ENCODE data around the gene PDE4B. TPM values are rescaled to one million over a fixed set of nuclear protein-coding genes. Genes with fewer than 3 reads are reported as not detected.
"Not testable (repeated sequence)": the region's sequence is repeated elsewhere in the genome, so short reads cannot be mapped to it uniquely, and the experiment has no call there.

Gene PDE4B
- total RNA-seq, 1 donor from 2014 or later, result 1.6 TPM

DNA sequence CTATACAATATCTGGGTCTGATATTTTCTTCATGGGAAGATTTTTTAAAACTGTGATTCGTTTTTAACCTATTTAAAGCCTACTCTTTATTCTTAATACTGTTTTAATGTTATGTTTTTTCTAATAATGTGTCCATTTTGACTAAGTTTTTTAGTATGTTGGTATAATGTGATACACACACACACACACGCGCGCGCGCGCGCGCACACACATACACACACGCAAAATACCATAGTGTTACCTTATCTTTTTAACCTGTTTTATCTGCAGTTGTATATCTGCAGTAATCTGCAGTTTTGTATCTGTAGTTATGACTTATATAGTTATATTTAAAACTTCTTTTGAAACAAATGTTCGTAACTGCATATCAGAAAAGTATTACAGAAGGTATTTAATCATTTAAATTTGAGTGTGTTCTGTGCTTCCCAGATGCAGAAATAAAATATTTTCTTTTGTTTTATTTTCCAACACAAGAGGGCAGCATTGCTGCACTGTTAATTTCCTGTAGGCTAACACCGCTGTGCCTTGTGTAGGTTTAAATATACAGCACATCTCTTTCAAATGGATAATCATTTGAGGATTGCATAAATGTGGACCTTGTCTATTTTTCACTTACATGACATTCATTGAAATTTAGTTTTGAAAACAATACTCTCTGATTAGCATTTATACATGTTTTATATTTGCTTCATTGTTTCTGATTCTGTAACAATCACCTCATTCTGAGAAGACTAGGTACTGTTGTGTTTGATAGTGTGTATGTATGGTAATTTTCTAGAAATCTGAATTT, 166.1 kb downstream of the PDE4B start:
- ATAC-seq, result peak; percentile 58

DNA sequence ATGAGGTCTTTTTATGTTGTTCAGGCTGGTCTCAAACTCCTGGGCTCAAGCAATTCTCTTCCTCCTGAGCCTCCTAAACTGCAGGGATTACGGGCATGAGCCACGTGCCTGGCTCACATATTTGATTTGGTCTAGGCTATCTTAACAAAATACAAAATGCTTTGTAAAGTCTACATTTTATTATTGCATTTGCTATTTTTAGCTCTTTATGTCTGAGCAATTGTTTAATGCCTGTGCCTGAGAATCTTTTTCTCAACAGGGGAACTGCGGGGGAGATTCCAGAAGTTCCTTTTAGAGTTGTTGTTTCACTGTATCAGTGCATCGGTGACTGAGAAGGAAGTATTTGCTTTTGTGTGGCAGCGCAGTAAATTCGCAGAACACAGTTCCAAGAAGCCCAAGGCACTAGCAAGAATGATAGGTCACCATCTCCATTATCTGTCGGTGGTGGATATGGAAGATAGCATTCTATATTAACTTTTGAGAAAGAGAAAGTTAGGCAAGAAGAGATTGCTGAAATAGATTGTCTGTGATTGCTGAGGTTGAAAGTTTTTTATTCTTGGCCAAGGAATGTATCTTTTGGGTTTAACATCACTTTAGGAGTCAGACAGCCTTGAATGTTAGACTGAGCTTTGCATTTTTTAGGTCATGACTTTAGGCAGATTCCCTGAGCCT, 167.3 kb downstream of the PDE4B start:
- ATAC-seq, result no peak

DNA sequence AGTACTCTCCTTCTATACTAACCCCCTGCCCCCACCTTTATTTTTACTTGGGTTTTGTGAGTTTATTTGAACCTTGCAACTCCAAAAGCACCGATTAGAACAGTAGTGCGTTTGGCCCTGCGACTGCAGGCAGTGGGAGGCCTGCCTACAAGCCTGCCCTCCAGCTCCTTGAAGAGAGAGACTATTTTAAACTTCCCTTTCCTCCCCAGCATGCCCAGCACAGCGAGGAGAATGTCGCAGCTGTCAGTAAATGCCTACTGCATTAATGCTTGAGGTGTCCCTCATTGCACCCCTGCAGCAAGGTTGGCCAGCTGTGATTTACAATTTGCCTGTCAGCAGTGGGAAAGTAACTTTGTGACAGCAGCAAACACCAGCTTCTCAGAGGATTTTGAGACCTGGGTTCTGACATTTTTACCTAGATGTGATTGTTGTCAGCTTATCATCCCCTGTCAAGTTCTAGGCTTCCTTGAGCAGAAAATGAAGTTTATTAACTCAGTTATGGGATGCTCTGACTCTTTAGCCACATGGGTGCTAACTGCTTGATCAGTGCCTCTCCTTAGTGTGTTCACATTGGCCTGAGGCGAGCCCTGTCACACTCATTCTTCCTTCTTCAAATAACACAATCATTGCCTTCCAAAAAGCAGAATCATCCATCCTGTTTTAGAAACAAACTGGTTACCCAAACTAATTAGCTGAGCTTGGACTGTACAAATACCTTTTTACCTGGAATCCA, 170.6 kb downstream of the PDE4B start:
- no peak for ATAC-seq

DNA sequence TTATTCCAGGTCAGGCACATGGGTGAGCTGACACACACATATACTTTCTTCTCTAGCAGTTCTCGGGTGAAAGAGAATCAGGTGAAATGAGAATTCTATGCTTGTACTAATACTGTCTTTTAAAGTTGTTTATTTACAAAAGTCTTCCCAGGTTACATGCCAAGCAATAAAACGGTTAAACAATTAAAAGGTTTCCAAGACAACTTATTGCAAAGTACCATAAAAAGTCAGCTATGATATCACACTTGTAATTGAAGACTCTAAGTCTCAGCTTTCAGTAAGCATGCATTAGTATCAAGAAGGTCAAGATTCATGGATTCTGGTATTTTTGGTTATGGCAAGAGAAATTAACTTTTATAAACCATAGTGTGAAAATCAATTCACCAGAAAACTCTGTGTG, 171.4 kb downstream of the PDE4B start:
- ATAC-seq, result no peak

DNA sequence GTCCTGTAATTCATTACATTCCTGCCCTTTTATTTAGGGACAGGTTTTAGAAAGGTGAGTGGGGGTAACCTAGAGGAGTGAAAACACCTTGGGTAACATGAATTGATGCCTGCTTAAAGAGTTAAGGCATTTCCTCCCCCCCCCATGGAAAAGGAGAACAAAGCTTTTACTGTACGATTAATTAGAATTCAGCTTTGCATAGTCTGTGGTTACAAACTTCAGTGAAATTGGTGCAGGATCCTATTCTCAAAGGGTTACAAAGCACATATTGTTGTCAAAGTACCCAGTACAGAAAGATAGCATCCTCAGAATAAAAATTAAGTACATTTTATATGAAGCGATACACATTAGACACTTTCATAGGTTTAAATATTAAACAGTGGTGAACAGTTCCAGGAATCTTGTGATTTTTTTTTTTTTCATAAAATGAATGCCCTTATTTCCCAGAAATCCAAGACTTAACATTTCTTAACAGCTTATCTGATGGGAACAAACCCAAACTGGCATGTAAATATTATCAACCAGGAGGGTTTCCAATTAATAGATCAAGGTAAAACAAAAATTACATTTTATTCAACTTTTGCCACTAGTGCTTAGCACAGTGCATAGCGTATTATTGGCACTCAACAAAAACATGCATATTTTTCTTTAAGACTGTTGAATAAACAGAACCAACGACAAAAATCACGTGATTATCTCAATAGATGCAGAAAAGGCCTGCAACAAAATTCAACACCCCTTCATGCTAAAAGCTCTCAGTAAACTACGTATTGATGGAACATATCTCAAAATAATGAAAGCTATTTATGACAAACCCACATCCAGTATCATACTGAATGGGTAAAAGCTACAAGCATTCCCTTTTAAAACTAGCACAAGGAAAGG, 172.7 kb downstream of the PDE4B start:
- ATAC-seq, result no peak

DNA sequence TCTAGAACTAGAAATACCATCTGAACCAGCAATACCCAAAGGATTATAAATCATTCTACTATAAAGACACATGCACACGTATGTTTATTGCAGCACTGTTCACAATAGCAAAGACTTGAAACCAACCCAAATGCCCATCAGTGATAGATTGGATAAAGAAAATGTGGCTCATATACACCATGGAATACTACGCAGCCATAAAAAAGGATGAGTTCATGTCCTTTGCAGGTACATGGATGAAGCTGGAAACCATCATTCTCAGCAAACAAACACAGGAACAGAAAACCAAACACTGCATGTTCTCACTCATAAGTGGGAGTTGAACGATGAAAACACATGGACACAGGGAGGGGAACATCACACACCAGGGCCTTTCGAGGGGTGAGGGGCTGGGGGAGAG, 174.8 kb downstream of the PDE4B start:
- ATAC-seq, result not testable (repeated sequence)

DNA sequence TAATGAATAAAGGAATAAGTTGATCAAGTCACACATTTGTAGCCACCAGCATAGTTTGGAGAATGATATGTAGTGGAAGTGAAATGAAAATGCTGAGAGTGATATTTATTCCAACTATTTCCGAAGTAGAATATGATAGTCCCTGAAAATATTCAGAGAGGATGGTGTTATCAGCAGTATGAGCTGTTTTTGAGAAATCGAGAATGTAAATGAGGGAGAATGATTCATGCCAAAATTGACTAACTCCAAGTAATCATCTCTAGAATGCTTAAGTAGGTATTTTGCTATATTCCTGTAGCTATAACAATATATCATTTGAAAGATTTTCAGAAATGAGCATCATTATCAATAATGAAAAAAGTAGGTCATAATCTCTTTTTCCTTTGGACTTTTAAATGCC, 178.9 kb downstream of the PDE4B start:
- no peak for ATAC-seq

DNA sequence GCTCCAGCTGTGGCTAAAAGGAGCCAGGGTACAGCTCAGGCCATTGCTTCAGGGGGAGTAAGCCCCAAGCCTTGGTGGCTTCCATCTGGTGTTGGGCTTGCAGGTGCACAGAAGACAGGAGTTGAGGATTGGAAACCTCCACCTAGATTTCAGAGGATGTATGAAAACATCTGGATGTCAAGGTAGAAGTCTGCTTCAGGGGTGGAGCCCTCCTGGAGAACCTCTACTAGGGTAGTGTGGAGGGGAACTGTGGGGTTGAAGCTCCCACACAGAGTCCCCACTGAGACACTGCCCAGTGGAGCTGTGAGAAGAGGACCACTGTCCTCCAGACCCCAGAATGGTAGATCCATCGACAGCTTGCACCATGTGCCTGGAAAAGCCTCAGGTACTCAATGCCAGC, 183.0 kb downstream of the PDE4B start:
- no peak for ATAC-seq

DNA sequence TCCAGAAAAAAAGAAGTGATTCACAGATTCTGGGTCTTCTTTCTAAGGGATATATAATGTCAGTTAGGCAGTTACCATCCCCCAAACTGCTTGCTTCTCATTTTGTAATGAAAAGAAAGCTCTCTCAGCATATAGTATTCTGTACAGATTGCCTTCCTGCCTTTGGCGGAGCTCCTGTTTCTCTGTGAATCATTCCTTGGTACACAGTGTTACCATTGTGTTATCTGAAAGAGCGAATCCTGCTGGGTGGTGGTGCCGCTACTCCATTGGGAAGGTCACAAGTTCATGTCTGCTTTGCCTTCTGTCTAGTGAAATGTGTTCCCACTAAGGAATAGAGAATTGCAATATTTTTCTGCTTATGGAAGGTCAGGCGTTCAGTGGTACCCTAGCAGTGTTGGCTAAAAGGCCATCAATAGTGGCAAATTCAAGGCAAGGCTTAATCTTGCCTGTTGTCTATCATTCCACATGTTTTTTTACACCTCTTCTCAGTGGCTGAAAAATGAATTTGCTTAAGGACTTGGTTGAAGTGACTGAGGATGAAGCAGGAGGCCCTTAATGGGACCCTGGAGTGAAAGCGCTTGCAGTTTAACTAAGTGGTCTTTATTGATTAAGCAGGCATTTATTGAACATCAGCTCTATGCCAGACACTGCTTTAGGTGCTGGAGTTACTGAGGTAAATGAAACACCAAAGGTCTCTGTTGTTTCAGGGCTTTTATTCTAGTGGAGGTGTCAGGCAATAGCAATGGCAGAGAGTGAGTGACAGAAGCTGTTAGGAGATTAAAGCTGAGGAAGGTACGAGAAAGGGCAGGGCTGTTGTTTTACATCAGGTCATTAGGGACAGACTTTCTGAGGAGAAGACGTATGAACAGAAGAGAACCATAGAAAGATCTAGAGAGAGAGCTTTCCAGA, 186.7 kb downstream of the PDE4B start:
- no peak for ATAC-seq

DNA sequence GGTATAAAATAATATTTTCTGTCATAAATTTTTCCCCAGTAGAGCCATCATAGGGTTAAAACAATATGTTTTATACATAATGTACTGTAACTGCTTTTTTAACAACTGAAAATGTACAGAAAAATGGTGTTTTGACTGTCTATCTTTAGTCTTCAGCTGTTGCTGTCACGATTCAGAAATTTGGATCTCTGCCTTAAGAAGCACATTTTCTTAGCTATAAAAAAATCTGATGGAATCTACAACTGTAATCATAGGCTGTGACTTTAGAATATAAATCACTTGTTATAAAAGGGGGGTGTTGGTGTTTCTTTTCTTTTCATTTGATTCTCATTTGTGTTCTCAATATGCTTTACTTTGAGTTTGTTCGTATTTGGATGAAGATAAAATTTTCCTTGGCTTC, 187.5 kb downstream of the PDE4B start:
- no peak for ATAC-seq

DNA sequence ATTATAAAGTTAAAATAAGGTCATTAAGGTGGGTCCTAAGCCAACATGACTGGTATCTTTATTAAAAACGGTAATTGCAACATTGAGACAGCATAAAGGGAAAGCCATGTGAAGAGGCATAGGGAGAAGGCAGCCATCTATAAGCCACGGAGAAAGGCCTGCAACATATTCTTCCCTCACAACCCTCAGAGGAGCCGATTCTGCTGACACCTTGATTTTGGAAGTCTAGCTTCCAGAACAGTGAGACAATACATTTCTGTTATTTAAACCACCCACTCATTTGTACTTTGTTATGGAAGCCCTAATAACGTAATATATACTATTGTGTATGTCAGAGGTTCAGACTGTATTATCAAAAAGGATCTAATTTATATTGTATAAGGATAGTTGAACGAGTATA, 190.8 kb downstream of the PDE4B start:
- ATAC-seq, result no peak

DNA sequence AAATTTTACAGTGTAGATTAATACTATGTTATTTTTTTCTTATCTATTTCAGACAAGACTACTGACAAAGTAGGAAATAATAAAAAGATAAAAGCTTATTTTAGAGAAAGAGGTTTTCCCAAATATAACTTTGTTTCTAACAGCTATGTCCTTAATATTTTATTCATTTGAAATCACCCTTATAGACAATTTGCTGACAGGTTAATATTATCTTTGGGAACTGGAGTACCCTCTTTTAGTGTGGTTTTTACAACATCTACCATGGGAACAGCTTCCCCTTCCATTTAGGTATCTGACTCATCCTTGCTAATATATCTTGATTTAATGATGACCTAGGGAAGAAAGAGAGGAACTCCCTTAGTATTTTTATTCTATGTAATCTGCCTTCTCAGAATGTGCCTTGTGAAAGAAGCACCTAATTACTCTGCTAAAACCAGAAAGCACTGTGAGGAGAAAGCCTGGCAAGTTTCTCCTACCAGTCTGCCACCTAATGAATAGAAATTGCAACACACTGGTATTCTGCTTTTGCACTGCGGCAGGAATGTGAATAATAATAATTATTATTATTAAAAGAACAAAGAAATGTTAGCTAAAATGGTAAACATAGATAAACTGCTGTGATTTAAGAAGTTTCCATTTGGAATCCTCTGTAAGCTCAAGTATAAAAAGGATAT, 192.8 kb downstream of the PDE4B start:
- no peak for ATAC-seq

DNA sequence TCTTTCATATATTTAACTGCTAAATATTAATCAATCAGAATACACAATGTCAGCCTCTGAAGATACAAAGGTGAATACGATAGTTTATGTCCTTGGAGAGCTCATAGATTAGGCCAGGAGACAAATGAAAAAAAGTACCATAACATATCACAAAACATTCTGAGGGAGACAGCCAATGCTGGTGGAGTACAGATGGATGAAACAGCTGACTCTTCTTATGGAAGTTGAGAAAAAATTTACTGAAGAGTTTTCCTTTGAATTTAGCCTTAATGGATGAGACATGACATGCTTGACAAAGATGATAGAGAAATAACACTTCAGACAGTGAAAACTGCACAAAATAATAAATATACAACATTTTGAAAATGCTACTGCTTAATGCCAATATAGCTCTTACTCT, 193.5 kb downstream of the PDE4B start:
- no peak for ATAC-seq

DNA sequence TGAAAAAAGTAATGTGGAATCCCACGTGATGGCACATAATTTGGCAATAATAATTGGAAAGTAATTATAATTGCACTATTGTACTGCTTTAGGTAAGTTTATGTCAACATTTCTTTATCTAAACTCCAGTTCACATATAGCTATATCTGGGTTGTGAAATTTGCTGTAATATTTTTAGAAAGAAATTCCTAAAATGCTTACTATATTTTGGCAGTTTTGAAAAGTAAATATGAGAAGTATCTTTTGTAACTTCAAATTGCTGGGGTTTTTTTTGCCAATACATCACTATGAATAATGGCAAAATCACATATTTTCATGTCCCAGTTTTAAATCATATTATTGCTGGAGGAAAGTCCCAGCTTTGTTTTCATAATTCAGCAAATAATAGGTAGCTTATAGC, 197.5 kb downstream of the PDE4B start:
- no peak for ATAC-seq

DNA sequence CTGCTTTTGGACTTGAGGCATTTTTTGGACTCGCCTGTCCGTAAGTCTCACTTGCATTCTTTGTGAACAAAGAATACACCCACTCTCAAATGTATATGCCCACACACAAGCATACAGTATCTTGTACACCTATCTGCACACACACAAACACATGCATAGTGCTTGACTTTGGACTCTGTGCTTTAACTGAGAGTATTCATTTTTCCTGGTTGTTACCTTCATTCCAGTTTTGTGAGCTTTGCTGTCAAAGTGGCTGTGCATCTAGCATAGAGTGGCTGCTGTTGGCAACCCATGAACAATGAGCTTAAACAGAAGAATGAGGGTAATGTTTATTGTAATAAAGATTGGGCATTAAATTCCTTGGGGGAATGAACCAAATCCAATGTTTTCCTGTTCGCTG, 199.0 kb downstream of the PDE4B start:
- ATAC-seq, result no peak

DNA sequence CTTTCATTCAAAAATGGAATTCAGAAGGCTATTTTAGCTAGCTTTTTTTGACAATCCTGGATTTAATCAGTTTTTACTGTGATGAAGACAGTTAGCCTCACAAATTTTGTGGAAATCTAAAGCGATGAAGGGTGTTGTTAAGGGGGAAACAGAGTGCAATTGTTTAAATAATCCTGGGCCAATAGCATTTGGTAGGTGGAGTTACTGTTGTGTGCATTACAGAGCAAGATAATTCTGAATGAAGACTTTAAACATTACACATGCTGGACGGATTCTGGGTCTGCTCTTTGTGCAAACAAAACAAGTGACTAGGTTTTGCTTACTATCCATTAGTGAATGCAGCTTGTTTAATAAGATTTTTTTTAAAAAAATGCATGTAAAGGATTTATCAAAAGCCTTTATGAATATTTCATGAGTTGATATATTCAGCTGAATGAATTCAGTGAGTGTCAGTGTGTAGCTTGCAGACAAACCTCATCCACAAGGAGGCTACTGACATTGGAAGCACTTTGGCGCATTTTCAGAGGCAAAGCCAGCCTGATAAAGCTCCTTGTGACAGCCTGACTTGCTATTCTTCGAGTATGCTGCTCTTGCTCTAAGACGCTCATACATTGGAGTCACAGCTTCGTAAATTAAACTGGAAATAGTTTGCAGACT, 199.6 kb downstream of the PDE4B start:
- no peak for ATAC-seq

DNA sequence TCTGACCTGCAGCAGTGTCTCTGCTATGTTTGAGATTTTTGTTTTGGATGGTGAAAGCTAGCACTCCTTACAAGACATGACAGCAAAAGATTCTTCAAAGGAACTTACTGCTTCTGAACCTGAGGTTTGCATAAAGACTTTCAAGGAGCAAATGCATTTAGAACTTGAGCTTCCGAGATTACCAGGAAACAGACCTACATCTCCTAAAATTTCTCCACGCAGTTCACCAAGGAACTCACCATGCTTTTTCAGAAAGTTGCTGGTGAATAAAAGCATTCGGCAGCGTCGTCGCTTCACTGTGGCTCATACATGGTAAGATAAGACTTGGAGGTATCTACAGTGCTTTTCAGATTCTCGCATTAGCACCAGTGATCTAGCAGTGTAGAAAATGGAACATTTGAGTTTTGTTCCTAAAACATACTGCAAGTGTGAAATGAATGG, 200.2 kb downstream of the PDE4B start:
- ATAC-seq, result no peak

DNA sequence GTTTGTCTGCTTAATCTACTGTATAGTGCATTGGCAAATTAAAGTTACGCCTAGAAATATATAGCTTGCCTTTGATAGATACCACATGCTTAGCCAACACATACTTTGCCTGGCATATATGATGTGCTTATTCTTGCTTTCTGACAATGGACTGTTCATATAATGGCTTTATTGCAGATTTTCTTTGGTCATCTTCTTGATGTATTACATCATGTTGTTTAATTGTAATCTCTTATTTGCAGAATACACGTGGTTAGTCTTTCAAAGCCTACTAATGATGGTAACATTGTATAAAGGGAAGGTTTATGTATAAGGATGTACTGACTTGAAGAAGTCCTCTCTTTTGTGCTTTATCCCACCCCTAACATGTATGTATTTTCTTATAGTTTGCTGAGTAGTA, 201.5 kb downstream of the PDE4B start:
- no peak for ATAC-seq

DNA sequence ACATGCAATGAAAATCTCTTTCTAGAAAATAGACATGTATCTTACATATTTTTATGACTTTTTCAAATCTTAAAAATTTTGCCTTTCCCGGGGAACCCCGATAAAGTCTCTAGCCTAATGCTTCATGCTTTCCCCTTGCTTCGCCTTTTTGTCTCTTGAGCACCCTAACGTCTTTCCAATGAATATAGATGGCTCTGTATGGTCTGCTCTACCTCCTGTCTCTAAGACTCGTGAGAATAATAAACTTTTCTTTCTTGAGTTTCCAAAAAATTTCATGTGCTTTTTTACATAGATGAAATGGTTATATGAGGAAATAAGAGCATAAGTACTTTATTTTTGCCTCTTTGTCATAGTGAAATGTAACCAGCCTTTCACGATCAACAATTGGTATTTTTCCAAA, 202.6 kb downstream of the PDE4B start:
- no peak for ATAC-seq

DNA sequence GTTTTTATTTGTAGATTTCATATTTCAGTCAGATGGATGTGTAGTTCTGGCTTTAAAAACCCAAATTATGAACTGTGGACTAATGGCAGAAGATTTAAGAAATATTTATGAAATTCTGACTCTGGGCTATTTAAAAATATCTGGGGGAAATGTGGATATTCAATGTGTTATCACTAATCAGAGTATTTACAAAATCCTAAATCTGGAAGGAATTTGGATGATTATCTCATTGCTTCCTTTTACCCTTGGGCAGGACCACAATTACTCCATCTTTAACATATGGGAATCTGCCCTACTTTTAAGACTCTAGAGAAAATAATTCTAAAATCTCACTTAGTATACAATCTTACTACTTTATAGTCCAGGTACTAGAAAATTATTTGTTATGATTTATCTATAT, 203.2 kb downstream of the PDE4B start:
- ATAC-seq, result no peak
